Activated CD4-positive, CD25-positive, alpha-beta regulatory T cell treated with anti-CD3 and anti-CD28 coated beads, Interleukin-2, amount 50 U/mL, for 72 hours (primary cell): Measurements from ENCODE around the gene ZNF385C.
"Not testable (repeated sequence)": the region's sequence is repeated elsewhere in the genome, so short reads cannot be mapped to it uniquely, and the experiment has no call there.

ENCODE experiments used
- DNase-seq: peaks from one replicate; pipeline ENCODE4 v3.0.0; 2021

The ZNF385C gene

GRCh38 chr17:42097691-42098631 is at the start of gene ZNF385C:
Gene ZNF385C, minus strand, starts transcription at chr17:42098473. Its CDS starts 35,417 bp downstream, at chr17:42063056.
- no peak for DNase-seq

GRCh38 chr17:42146911-42147607 is 48.8 kb upstream of the ZNF385C start:
- no peak for DNase-seq

- not testable (repeated sequence) for DNase-seq
These were observed 44.9 kb upstream of the ZNF385C start for GRCh38 chr17:42143138-42143537.

GRCh38 chr17:42142371-42142896 is 44.2 kb upstream of the ZNF385C start:
- no peak for DNase-seq

GRCh38 chr17:42141382-42141781 is 43.1 kb upstream of the ZNF385C start:
- DNase-seq, result no peak

- DNase-seq, result not testable (repeated sequence)
These were observed 42.4 kb upstream of the ZNF385C start for GRCh38 chr17:42140690-42141089.

- no peak for DNase-seq
These were observed 40.6 kb upstream of the ZNF385C start for GRCh38 chr17:42138749-42139492.

- DNase-seq, result no peak
These were observed 38.4 kb upstream of the ZNF385C start for GRCh38 chr17:42136654-42137051.

- no peak for DNase-seq
These were observed 37.7 kb upstream of the ZNF385C start for GRCh38 chr17:42135664-42136653.

GRCh38 chr17:42135151-42135550 is 36.9 kb upstream of the ZNF385C start:
- DNase-seq, result no peak

GRCh38 chr17:42133461-42134041 is 35.3 kb upstream of the ZNF385C start:
- DNase-seq, result no peak

GRCh38 chr17:42132941-42133340 is 34.7 kb upstream of the ZNF385C start:
- no peak for DNase-seq

GRCh38 chr17:42131981-42132432 is 33.7 kb upstream of the ZNF385C start:
- no peak for DNase-seq

- DNase-seq, result no peak
These were observed 33.0 kb upstream of the ZNF385C start for GRCh38 chr17:42131232-42131631.

- DNase-seq, result no peak
These were observed 32.1 kb upstream of the ZNF385C start for GRCh38 chr17:42130310-42130936.

GRCh38 chr17:42129109-42129837 is 31.0 kb upstream of the ZNF385C start:
- no peak for DNase-seq

- DNase-seq, result no peak
These were observed 29.1 kb upstream of the ZNF385C start for GRCh38 chr17:42127414-42127813.

- DNase-seq, result no peak
These were observed 28.6 kb upstream of the ZNF385C start for GRCh38 chr17:42126836-42127235.

GRCh38 chr17:42125565-42125964 is 27.3 kb upstream of the ZNF385C start:
- no peak for DNase-seq

- no peak for DNase-seq
These were observed 26.0 kb upstream of the ZNF385C start for GRCh38 chr17:42124256-42124655.
